GM23338 (cell line): ENCODE results near the gene DNAJC27. TPM values are rescaled to one million over a fixed set of nuclear protein-coding genes. Genes with fewer than 3 reads are reported as not detected.

ENCODE experiments used
- ATAC-seq: fragments of 200-7000 bp; cut with Tn5 transposase; 3 replicates; pipeline ENCODE4 v1.9.1; 2020
- DNase-seq: peaks from one replicate; pipeline ENCODE4 v3.0.0-alpha.2; 2015; ENCODE audit warnings: low spot score
- H2AFZ ChIP-seq: fragments of 200-600 bp; sonication (generic); 2 replicates; pipeline ENCODE4 v1.8.0; 2016; ENCODE audit warnings: antibody characterized with exemption, mild to moderate bottlenecking, moderate library complexity
- H3F3A ChIP-seq: fragments of 200-600 bp; sonication (generic); replicated peaks from 2 replicates; pipeline ENCODE4 v1.8.0; 2017; ENCODE audit warnings: antibody characterized with exemption, mixed run types, low read depth
- H3K27ac ChIP-seq: fragments of 200-600 bp; sonication (generic); 2 replicates; pipeline ENCODE4 v1.6.1; 2016; ENCODE audit warnings: low read depth
- H3K27me3 ChIP-seq: fragments of 200-600 bp; sonication (generic); 2 replicates; pipeline ENCODE4 v1.8.0; 2016; ENCODE audit warnings: mild to moderate bottlenecking, mixed run types, moderate library complexity; ENCODE audit not compliant: insufficient read depth
- H3K36me3 ChIP-seq: fragments of 200-600 bp; sonication (generic); 2 replicates; pipeline ENCODE4 v1.8.0; 2016; ENCODE audit warnings: mild to moderate bottlenecking; ENCODE audit not compliant: insufficient read depth
- H3K4me1 ChIP-seq: fragments of 200-600 bp; sonication (generic); 2 replicates; pipeline ENCODE4 v1.8.0; 2016; ENCODE audit warnings: mild to moderate bottlenecking, moderate library complexity; ENCODE audit not compliant: insufficient read depth
- H3K4me2 ChIP-seq: fragments of 200-600 bp; sonication (generic); 2 replicates; pipeline ENCODE4 v1.7.1; 2017; ENCODE audit warnings: mixed run types
- H3K4me3 ChIP-seq: fragments of 200-600 bp; sonication (generic); 2 replicates; pipeline ENCODE4 v1.6.1; 2016; ENCODE audit warnings: mixed run types
- H3K79me2 ChIP-seq: fragments of 200-600 bp; sonication (generic); replicated peaks from 2 replicates; pipeline ENCODE4 v1.8.0; 2017; ENCODE audit warnings: mild to moderate bottlenecking; ENCODE audit not compliant: insufficient read depth
- H3K9me2 ChIP-seq: fragments of 200-600 bp; sonication (generic); 2 replicates; pipeline ENCODE4 v1.8.0; 2017; ENCODE audit not compliant: insufficient read depth
- H4K20me1 ChIP-seq: fragments of 200-600 bp; sonication (generic); replicated peaks from 2 replicates; pipeline ENCODE4 v1.8.0; 2017; ENCODE audit warnings: mild to moderate bottlenecking; ENCODE audit not compliant: insufficient read depth
- H3K27ac Mint-ChIP-seq: 2 replicates; pipeline ENCODE4 v1.8.0; 2020; ENCODE audit warnings: inconsistent platforms, mild to moderate bottlenecking, moderate library complexity, mixed read lengths
- H3K27me3 Mint-ChIP-seq: 3 replicates; pipeline ENCODE4 v1.8.0; 2022; ENCODE audit warnings: low read depth, mild to moderate bottlenecking, moderate library complexity, mixed read lengths, inconsistent platforms; ENCODE audit not compliant: insufficient read depth, poor library complexity
- H3K36me3 Mint-ChIP-seq: 3 replicates; pipeline ENCODE4 v1.8.0; 2021; ENCODE audit warnings: low read depth, mild to moderate bottlenecking, inconsistent platforms, moderate library complexity, mixed read lengths
- H3K4me1 Mint-ChIP-seq: 3 replicates; pipeline ENCODE4 v1.8.0; 2020; ENCODE audit warnings: mild to moderate bottlenecking, inconsistent platforms, mixed read lengths
- H3K4me3 Mint-ChIP-seq: 3 replicates; pipeline ENCODE4 v1.8.0; 2021; ENCODE audit warnings: moderate library complexity, mild to moderate bottlenecking, inconsistent platforms, mixed read lengths
- H3K9me3 Mint-ChIP-seq: 3 replicates; pipeline ENCODE4 v1.8.0; 2020; ENCODE audit warnings: moderate library complexity, mild to moderate bottlenecking, inconsistent platforms, mixed read lengths
- CREB1 ChIP-seq: fragments of 250-450 bp; sonication (Bioruptor Pico); IDR thresholded peaks from 2 replicates; pipeline ENCODE4 v1.5.0; 2020; ENCODE audit warnings: low read depth, mild to moderate bottlenecking, moderate library complexity
- CTCF ChIP-seq, 2 experiments: fragments of 200-600 bp in 1 of 2; sonication (generic) in 1 of 2; conservative IDR thresholded peaks; 2 replicates each; pipeline versions ENCODE4 v1.5.1 to v1.6.1; 2016 to 2017; ENCODE audit warnings: antibody characterized with exemption in 2 of 2, low read depth in 2 of 2, mild to moderate bottlenecking in 2 of 2, moderate library complexity in 1 of 2
- EZH2 ChIP-seq: fragments of 200-600 bp; sonication (generic); IDR thresholded peaks from one replicate; pipeline ENCODE4 v1.8.0; 2017; ENCODE audit warnings: antibody characterized with exemption, mild to moderate bottlenecking, low read depth; ENCODE audit not compliant: unreplicated experiment
- EZH2phosphoT487 ChIP-seq: fragments of 200-600 bp; sonication (generic); IDR thresholded peaks from one replicate; pipeline ENCODE4 v1.8.1; 2018; ENCODE audit warnings: antibody characterized with exemption; ENCODE audit not compliant: unreplicated experiment
- JUNB ChIP-seq: IDR thresholded peaks from one replicate; pipeline ENCODE4 v1.6.1; 2016; ENCODE audit warnings: antibody characterized with exemption; ENCODE audit not compliant: unreplicated experiment
- NANOG ChIP-seq: IDR thresholded peaks from 2 replicates; pipeline ENCODE4 v1.6.1; 2016; ENCODE audit warnings: antibody characterized with exemption, borderline replicate concordance
- POLR2AphosphoS5 ChIP-seq: IDR thresholded peaks from 2 replicates; pipeline ENCODE4 v1.6.1; 2016; ENCODE audit warnings: antibody characterized with exemption, low read depth
- REST ChIP-seq: IDR thresholded peaks from one replicate; pipeline ENCODE4 v1.6.1; 2018; ENCODE audit warnings: antibody characterized with exemption; ENCODE audit not compliant: unreplicated experiment
- STAT1 ChIP-seq: IDR thresholded peaks from one replicate; pipeline ENCODE4 v1.6.1; 2016; ENCODE audit warnings: antibody characterized with exemption; ENCODE audit not compliant: unreplicated experiment
- ZNF114 ChIP-seq: fragments of 250-450 bp; sonication (Bioruptor Pico); IDR thresholded peaks from 2 replicates; pipeline ENCODE4 v1.5.0; 2020; ENCODE audit warnings: mild to moderate bottlenecking, moderate library complexity
- ZNF331 ChIP-seq: fragments of 250-450 bp; sonication (Bioruptor Pico); IDR thresholded peaks from 2 replicates; pipeline ENCODE4 v1.5.0; 2020; ENCODE audit warnings: low read depth, mild to moderate bottlenecking, moderate library complexity
- ZNF462 ChIP-seq: fragments of 250-450 bp; sonication (Bioruptor Pico); IDR thresholded peaks from 2 replicates; pipeline ENCODE4 v1.5.0; 2020; ENCODE audit warnings: mild to moderate bottlenecking, moderate library complexity
- polyA plus RNA-seq: library from polyadenylated mRNA; unstranded; fragments of >200 nt; fragmentation: Nextera tagmentation; extraction: Ambion mirVana; gene quantifications from 2 replicates; pipeline ENCODE4 v1.2.1, GENCODE V29; 2016
- total RNA-seq: library from RNA; depleted of rRNA; stranded (reverse); fragments of >200 nt; shearing (Covaris generic); gene quantifications from 2 replicates; pipeline ENCODE4 v1.2.3, GENCODE V29; 2014
- TF ChIP-seq, protein P1 (sequence below): IDR thresholded peaks from 2 replicates; pipeline ENCODE4 v1.6.1; 2016; ENCODE audit warnings: antibody characterized with exemption

The DNAJC27 gene
- total and polyA plus RNA-seq, 2 experiments from 2014 or later = 2.4 to 2.6 TPM

DNA sequence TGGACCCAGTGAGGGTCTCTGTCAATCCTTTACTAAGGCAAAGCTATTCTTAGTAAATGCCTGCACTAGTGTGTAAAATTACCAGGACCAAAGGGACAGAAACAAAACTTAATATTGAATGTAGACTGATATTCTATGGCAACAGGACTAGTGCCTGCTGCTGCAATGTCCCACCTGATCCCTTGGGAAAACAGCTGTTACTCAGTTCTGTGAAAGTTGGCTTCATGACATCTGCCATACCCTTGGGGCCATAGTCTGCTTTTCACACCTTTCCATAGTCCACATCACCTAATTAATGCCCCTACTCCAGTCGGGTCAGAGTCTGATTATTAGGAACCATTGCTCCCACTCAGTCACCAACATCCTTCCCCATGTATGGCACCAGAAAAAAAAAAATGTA lies 14.5 kb downstream of the DNAJC27 start:
- Mint-ChIP-seq H3K27ac (no peak overlapping the region), H3K4me3 (no peak overlapping the region), H3K27me3 (peaks cover 2% of the 10 kb centered on the region), H3K9me3 (no peaks in the 10 kb centered on the region; the same call in 1 of the 3 replicates), H3K4me1 (no peaks in the 10 kb centered on the region), H3K36me3 (peaks cover 37% of the 10 kb centered on the region)
- no peaks in the 10 kb centered on the region for H4K20me1 ChIP-seq
- no peak for ATAC-seq
- H2AFZ ChIP-seq = no peak overlapping the region
- no peak overlapping the region for H3K4me3 ChIP-seq
- no peak overlapping the region for H3K27ac ChIP-seq
- H3F3A ChIP-seq = no peaks in the 10 kb centered on the region
- no peak for DNase-seq
- no peaks in the 10 kb centered on the region for H3K27me3 ChIP-seq
- no peaks in the 10 kb centered on the region for H3K9me2 ChIP-seq
- H3K79me2 ChIP-seq = no peaks in the 10 kb centered on the region
- TF ChIP-seq JUNB (no peak), EZH2 (no peak), EZH2phosphoT487 (no peak), STAT1 (no peak), REST (no peak), NANOG (no peak), ZNF114 (CRISPR knock-in tag) (no peak), POLR2AphosphoS5 (no peak), ZNF331 (CRISPR knock-in tag) (no peak), CREB1 (no peak), ZNF462 (no peak), CTCF (conservative IDR thresholded peaks at IDR 0.05; ENCODE audit: low read depth in 2 of 2) (no peak)
- TF ChIP-seq, protein P1, sequence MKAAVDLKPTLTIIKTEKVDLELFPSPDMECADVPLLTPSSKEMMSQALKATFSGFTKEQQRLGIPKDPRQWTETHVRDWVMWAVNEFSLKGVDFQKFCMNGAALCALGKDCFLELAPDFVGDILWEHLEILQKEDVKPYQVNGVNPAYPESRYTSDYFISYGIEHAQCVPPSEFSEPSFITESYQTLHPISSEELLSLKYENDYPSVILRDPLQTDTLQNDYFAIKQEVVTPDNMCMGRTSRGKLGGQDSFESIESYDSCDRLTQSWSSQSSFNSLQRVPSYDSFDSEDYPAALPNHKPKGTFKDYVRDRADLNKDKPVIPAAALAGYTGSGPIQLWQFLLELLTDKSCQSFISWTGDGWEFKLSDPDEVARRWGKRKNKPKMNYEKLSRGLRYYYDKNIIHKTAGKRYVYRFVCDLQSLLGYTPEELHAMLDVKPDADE = no peak
- peaks cover under 1% of the 10 kb centered on the region for H3K4me1 ChIP-seq
- no peak overlapping the region for H3K4me2 ChIP-seq
- H3K36me3 ChIP-seq = peaks cover 14% of the 10 kb centered on the region
